GM12892 (cell line): ENCODE data around the gene ZNF311.

ENCODE experiments used
- POLR2AphosphoS5 ChIP-seq: IDR thresholded peaks from 2 replicates; pipeline ENCODE4 v1.6.1; 2011; ENCODE audit warnings: low read depth, low read length, control low read depth
- TAF1 ChIP-seq: IDR thresholded peaks from 2 replicates; pipeline ENCODE4 v1.6.1; 2011; ENCODE audit warnings: low read depth, mild to moderate bottlenecking, control low read depth, low read length, borderline replicate concordance

DNA sequence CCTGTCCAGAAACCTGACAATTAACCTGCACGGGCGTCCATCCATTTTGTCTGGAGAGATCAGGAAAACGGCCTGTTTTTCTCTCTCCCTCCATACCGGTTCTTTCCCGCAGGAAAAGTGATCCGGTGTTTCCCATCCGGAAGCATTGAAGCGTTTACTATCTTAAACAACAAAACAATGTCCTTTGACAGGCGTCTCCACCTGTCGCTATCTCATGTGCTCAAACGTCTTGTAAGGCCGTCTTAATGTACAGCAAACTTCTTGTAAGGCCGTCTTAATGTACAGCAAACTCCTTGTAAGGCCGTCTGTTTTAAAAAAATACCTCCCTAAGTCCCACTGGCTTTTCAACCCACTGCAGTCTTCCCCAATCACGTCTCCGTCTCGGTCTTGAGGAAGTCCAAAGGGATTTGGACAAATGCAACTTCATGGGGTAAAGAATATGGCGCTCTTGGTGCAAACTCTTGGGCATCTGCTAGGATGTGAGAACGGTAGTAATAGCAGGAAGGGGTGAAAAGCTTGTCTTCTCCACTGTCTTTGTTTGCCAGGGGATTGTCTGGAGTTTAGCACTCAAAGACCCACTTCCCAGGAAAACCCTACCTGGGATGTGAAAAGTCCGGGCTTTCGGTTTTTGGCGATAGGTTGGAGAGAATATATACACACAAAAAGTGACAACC lies 51.4 kb downstream of the ZNF311 start:
- TF ChIP-seq POLR2AphosphoS5 (no peak), TAF1 (no peak)
